Mesenchymal stem cell (in vitro differentiated cells and primary cell): ENCODE measurements around the gene ATP6V0E1.
A peak's percentile ranks its signal among the peaks of the same experiment; 100 is the strongest.

ENCODE experiments used
- DNase-seq: peaks from one replicate; pipeline ENCODE4 v3.0.0-alpha.2; 2013
- H2AFZ ChIP-seq: one replicate; pipeline ENCODE4 v1.6.1; 2013; ENCODE audit warnings: low read depth, mild to moderate bottlenecking, control low read depth, inconsistent platforms, low read length, moderate library complexity
- H2AK5ac ChIP-seq: 2 replicates; pipeline ENCODE4 v1.6.1; 2013; ENCODE audit warnings: low read length, moderate library complexity, mild to moderate bottlenecking, inconsistent platforms; ENCODE audit not compliant: severe bottlenecking
- H2BK120ac ChIP-seq: one replicate; pipeline ENCODE4 v1.6.1; 2013; ENCODE audit warnings: low read depth, mild to moderate bottlenecking, inconsistent platforms, low read length, moderate library complexity
- H2BK12ac ChIP-seq, 2 experiments: one replicate each; pipeline ENCODE4 v1.6.1; 2013; ENCODE audit warnings: inconsistent platforms in 2 of 2, low read length in 2 of 2, mild to moderate bottlenecking in 2 of 2, moderate library complexity in 2 of 2, control low read depth in 1 of 2
- H2BK15ac ChIP-seq: one replicate; pipeline ENCODE4 v1.6.1; 2013; ENCODE audit warnings: mild to moderate bottlenecking, low read depth, inconsistent platforms; ENCODE audit not compliant: poor library complexity, severe bottlenecking
- H2BK5ac ChIP-seq: 2 replicates; pipeline ENCODE4 v1.6.1; 2013; ENCODE audit warnings: low read depth, mild to moderate bottlenecking, low read length, control low read depth, inconsistent platforms; ENCODE audit not compliant: poor library complexity, severe bottlenecking
- H3K14ac ChIP-seq, 2 experiments: one replicate each; pipeline ENCODE4 v1.6.1; 2013; ENCODE audit warnings: inconsistent platforms in 2 of 2, low read length in 2 of 2, control low read depth in 1 of 2, mild to moderate bottlenecking in 1 of 2, moderate library complexity in 1 of 2
- H3K18ac ChIP-seq, 2 experiments: one replicate each; pipeline ENCODE4 v1.6.1; 2013; ENCODE audit warnings: inconsistent platforms in 2 of 2, low read length in 2 of 2, control low read depth in 1 of 2, low read depth in 1 of 2, mild to moderate bottlenecking in 1 of 2
- H3K23ac ChIP-seq, 2 experiments: one replicate each; pipeline ENCODE4 v1.6.1; 2013; ENCODE audit warnings: inconsistent platforms in 2 of 2, low read length in 2 of 2, mild to moderate bottlenecking in 2 of 2, moderate library complexity in 2 of 2, control low read depth in 1 of 2
- H3K27ac ChIP-seq: 2 replicates; pipeline ENCODE4 v1.5.1; 2013; ENCODE audit warnings: mild to moderate bottlenecking, moderate library complexity, low read length, control low read depth, inconsistent platforms; ENCODE audit not compliant: poor library complexity, severe bottlenecking
- H3K27me3 ChIP-seq, 2 experiments: 2 replicates each; pipeline versions ENCODE4 v1.6.1 to v1.7.0; 2013; ENCODE audit warnings: low read length in 2 of 2, mild to moderate bottlenecking in 2 of 2, moderate library complexity in 2 of 2, control low read depth in 1 of 2, inconsistent platforms in 1 of 2; ENCODE audit not compliant: control insufficient read depth in 1 of 2, insufficient read depth in 1 of 2
- H3K36me3 ChIP-seq, 2 experiments: 2 replicates each; pipeline versions ENCODE4 v1.6.1 to v1.7.0; 2013; ENCODE audit warnings: low read length in 2 of 2, control low read depth in 1 of 2, inconsistent platforms in 1 of 2, low read depth in 1 of 2, mild to moderate bottlenecking in 1 of 2; ENCODE audit not compliant: insufficient read depth in 2 of 2, control insufficient read depth in 1 of 2
- H3K4ac ChIP-seq, 2 experiments: one replicate each; pipeline ENCODE4 v1.6.1; 2013; ENCODE audit warnings: inconsistent platforms in 2 of 2, low read length in 2 of 2, mild to moderate bottlenecking in 2 of 2, moderate library complexity in 2 of 2, control low read depth in 1 of 2, low read depth in 1 of 2
- H3K4me1 ChIP-seq: 2 replicates; pipeline ENCODE4 v1.6.1; 2013; ENCODE audit warnings: low read depth, low read length, control low read depth; ENCODE audit not compliant: control insufficient read depth, insufficient read depth
- H3K4me2 ChIP-seq: 2 replicates; pipeline ENCODE4 v1.6.1; 2013; ENCODE audit warnings: low read length, mild to moderate bottlenecking, inconsistent platforms; ENCODE audit not compliant: poor library complexity, severe bottlenecking
- H3K4me3 ChIP-seq, 2 experiments: 2 replicates each; pipeline versions ENCODE4 v1.5.1 to v1.7.0; 2013; ENCODE audit warnings: low read length in 2 of 2, mild to moderate bottlenecking in 2 of 2, control low read depth in 1 of 2, low read depth in 1 of 2; ENCODE audit not compliant: insufficient read depth in 1 of 2
- H3K79me1 ChIP-seq: replicated peaks from 2 replicates; pipeline ENCODE4 v1.6.1; 2013; ENCODE audit warnings: mild to moderate bottlenecking, control low read depth, low read length, inconsistent platforms; ENCODE audit not compliant: poor library complexity, severe bottlenecking
- H3K9ac ChIP-seq: 2 replicates; pipeline ENCODE4 v1.7.0; 2013; ENCODE audit warnings: mild to moderate bottlenecking, low read length, moderate library complexity
- H3K9me3 ChIP-seq: 2 replicates; pipeline ENCODE4 v1.7.0; 2013; ENCODE audit warnings: mild to moderate bottlenecking, low read length; ENCODE audit not compliant: control insufficient read depth
- H4K8ac ChIP-seq: one replicate; pipeline ENCODE4 v1.6.1; 2013; ENCODE audit warnings: inconsistent platforms, mild to moderate bottlenecking, low read length, moderate library complexity
- H4K91ac ChIP-seq: one replicate; pipeline ENCODE4 v1.6.1; 2013; ENCODE audit warnings: mild to moderate bottlenecking, low read length, inconsistent platforms
- WGBS: methylation state at CpG from one replicate; pipeline ENCODE4 v1.1.7; 2013; ENCODE audit warnings: mixed read lengths; 5-methylcytosine and 5-hydroxymethylcytosine counted together

ATP6V0E1 gene

DNA sequence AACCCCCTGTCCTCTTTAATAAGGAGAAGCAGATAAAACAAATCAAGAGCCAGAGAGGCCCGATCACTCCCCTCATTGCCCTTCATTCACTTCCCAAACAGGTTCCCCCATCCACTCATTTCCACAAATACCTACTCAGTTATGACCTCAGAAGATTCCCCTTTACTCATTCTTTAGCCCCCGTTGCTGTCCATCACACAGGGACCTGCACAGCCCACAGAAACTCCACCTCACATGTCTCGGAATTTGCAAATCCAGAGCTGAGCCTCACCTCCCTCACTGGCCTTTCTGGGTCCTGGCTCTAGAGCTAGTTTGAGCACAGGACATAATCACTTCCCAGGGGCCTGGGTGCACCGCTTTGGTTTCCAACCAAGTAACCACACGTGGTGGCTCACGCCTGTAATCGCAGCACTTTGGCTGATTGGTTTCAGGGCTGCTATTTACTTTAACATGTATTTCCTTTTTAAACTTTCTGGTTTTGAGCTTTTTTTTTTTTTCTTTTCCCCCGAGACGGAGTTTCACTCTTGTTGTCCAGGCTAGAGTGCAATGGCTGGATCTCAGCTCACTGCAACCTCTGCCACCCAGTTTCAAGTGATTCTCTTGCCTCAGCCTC lies 17.8 kb downstream of the ATP6V0E1 start:
- H2AK5ac ChIP-seq, result no peak overlapping the region
- no peak overlapping the region for H2BK120ac ChIP-seq
- H3K9me3 ChIP-seq, result no peaks in the 10 kb centered on the region
- DNase-seq, result no peak
- H2BK15ac ChIP-seq, result no peak overlapping the region
- no peaks in the 10 kb centered on the region for H3K27me3 ChIP-seq
- H3K9ac ChIP-seq, result no peak overlapping the region
- H3K23ac ChIP-seq, result no peak overlapping the region
- H4K91ac ChIP-seq, result no peak overlapping the region
- no peak overlapping the region for H4K8ac ChIP-seq
- H3K4me2 ChIP-seq, result no peak overlapping the region
- no peak overlapping the region for H3K4ac ChIP-seq
- peak overlapping the region; percentile 39 for H2AFZ ChIP-seq
- WGBS, result 100% methylated on average over 9 of the region's 9 CpGs
- peaks cover 36% of the 10 kb centered on the region for H3K79me1 ChIP-seq
- H2BK12ac ChIP-seq, result no peak overlapping the region
- H3K36me3 ChIP-seq, result peaks cover 16 to 33% of the 10 kb centered on the region in 2 experiments
- no peak overlapping the region for H3K4me3 ChIP-seq
- no peak overlapping the region for H3K14ac ChIP-seq
- no peak overlapping the region for H3K18ac ChIP-seq
- no peak overlapping the region for H2BK5ac ChIP-seq
- no peaks in the 10 kb centered on the region for H3K4me1 ChIP-seq
- H3K27ac ChIP-seq, result no peak overlapping the region

DNA sequence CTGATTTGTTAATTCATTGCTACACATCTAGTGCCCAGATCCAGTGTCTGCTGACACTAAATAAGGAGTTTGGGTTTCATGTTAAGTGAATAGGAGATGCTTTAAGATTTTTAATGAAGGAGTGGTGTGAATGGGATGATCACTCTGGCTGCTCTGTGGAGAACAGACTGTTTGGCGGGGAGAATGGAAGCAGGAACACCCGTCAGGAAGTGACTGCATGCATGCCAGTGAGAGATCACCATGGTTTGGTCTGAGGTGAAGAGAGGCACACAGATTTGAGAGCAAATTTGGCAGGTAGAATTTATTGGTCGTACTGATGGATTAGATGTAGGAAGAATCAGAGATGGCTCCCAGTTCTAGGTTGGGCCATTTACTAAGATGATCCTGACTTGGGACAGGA lies 19.8 kb downstream of the ATP6V0E1 start:
- Histone ChIP-seq H2BK12ac (no peak overlapping the region), H2AK5ac (no peak overlapping the region), H3K4ac (no peak overlapping the region), H4K91ac (no peak overlapping the region), H3K4me3 (no peak overlapping the region), H4K8ac (no peak overlapping the region), H2AFZ (no peak overlapping the region), H2BK15ac (no peak overlapping the region), H3K4me2 (no peak overlapping the region), H3K27me3 (no peaks in the 10 kb centered on the region), H3K27ac (no peak overlapping the region), H3K23ac (no peak overlapping the region), H3K9me3 (no peaks in the 10 kb centered on the region), H2BK5ac (no peak overlapping the region), H3K4me1 (no peaks in the 10 kb centered on the region), H3K9ac (no peak overlapping the region), H3K79me1 (peaks cover 40% of the 10 kb centered on the region), H2BK120ac (no peak overlapping the region), H3K18ac (no peak overlapping the region), H3K14ac (no peak overlapping the region), H3K36me3 (peaks cover 12 to 16% of the 10 kb centered on the region in 2 experiments)
- 91% methylated on average over 3 of the region's 3 CpGs for WGBS
- no peak for DNase-seq

DNA sequence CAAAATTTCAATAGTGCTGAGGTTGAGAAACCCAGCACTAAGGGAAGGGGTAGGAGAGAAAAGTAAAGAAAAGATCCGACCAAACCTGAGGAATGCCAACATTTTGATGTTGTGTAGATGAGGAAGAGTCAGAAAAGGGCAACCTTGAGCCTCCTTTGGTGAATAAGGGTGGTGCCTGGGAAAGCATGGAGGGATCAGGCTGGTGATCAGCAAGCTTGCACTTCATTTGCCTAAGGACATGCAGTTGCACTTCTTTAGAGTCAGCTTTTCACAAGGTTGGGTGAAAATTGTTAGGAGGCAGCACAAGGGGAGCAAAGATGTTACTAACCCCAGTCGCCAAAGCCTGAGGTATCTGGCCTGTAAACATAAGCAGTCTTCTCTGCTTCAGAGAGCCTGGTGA lies 20.4 kb downstream of the ATP6V0E1 start:
- Histone ChIP-seq H2BK5ac (no peak overlapping the region), H2BK15ac (no peak overlapping the region), H3K4me3 (no peak overlapping the region), H2BK120ac (no peak overlapping the region), H3K4me1 (no peaks in the 10 kb centered on the region), H3K4me2 (no peak overlapping the region), H4K91ac (no peak overlapping the region), H3K27me3 (no peaks in the 10 kb centered on the region), H3K9ac (no peak overlapping the region), H3K4ac (no peak overlapping the region), H2AK5ac (no peak overlapping the region), H3K23ac (peak overlapping the region in 1 of 2 experiments; percentile 26), H3K18ac (no peak overlapping the region), H3K27ac (no peak overlapping the region), H3K36me3 (peaks cover 8 to 13% of the 10 kb centered on the region in 2 experiments), H3K9me3 (no peaks in the 10 kb centered on the region), H2BK12ac (no peak overlapping the region), H2AFZ (no peak overlapping the region), H3K79me1 (peaks cover 34% of the 10 kb centered on the region), H4K8ac (no peak overlapping the region), H3K14ac (no peak overlapping the region)
- no peak for DNase-seq
- WGBS, result 86% methylated on average over 2 of the region's 2 CpGs

DNA sequence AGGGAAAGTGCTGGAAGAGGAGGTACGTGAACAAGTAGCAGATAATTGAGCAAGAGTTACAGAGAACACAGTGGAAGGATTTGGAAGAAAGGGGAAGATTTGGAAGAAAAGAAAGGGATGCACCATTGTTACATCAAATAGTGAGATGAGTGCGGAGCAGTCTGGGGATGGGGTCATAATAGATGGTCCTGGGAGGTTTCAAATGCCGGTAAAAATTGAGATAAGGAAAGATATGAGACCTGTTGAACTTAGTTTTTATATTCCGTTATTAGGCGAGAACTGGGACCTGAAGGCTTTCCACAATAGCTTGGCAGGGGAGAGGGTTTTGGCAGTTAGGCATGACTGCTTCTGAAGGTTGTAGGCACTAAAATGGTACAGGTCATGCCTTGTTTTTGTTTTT lies 20.9 kb downstream of the ATP6V0E1 start:
- no peak overlapping the region for H3K18ac ChIP-seq
- no peak overlapping the region for H2BK120ac ChIP-seq
- no peak overlapping the region for H4K8ac ChIP-seq
- H3K9ac ChIP-seq, result no peak overlapping the region
- no peak overlapping the region for H2BK5ac ChIP-seq
- H3K79me1 ChIP-seq, result peaks cover 33% of the 10 kb centered on the region
- H2AK5ac ChIP-seq, result no peak overlapping the region
- peaks cover 8 to 13% of the 10 kb centered on the region in 2 experiments for H3K36me3 ChIP-seq
- no peak overlapping the region for H3K27ac ChIP-seq
- H3K4me2 ChIP-seq, result no peak overlapping the region
- no peak for DNase-seq
- no peak overlapping the region for H2AFZ ChIP-seq
- no peak overlapping the region for H4K91ac ChIP-seq
- no peak overlapping the region for H3K14ac ChIP-seq
- H3K4ac ChIP-seq, result no peak overlapping the region
- no peaks in the 10 kb centered on the region for H3K4me1 ChIP-seq
- WGBS, result over 99% methylated on average over 5 of the region's 5 CpGs
- no peaks in the 10 kb centered on the region for H3K27me3 ChIP-seq
- H2BK12ac ChIP-seq, result no peak overlapping the region
- H3K9me3 ChIP-seq, result no peaks in the 10 kb centered on the region
- H2BK15ac ChIP-seq, result no peak overlapping the region
- H3K23ac ChIP-seq, result no peak overlapping the region
- no peak overlapping the region for H3K4me3 ChIP-seq
